NCI-H1694 treated with DMSO at 0.1 percent for 48 hours (cell line): Measurements from ENCODE around the gene SNX21.
"Not testable (repeated sequence)": the region's sequence is repeated elsewhere in the genome, so short reads cannot be mapped to it uniquely, and the experiment has no call there.

Experiments used
- DNase-seq: peaks from one replicate; lab custom pipeline; 2025; lab: John Stamatoyannopoulos, UW

Gene SNX21

DNA sequence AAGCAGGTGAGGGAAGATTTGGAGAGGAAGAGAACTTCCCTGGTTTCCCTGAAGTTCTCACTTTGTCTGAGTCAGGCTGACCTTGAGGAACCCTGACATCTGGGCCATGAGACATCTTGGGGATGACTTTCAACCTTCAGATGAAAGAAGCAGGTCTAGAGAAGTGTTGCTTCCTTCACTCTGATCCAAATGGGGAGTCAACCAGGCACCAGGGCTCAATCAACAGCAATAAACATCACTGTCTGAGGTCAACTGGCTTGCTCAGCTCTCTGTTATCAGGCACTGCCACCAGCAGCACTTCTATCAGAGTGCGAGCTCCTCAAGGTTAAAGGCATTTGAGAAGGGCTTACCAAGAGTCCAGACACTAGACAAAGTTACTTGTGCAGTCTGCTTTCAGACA, 17.3 kb downstream of the SNX21 start:
- DNase-seq, result no peak

DNA sequence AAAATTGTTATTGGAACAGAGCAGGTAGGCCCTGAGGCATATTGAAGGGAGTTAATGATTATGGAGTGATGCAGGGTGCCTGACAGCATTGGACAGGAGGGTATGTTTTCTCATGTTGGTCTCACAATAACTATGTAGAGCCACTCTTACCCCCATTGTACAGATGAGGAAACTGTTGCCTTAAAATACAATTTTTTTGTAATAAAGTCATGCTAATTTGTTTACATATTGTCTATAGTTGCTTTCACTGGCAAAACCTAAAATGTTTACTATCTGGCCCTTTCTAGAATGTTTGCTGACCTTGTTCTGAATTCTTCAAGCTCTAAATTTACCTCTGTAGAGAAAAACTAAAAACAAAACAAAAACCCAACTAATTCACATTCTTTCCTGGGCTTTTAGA, 17.9 kb downstream of the SNX21 start:
- no peak for DNase-seq

DNA sequence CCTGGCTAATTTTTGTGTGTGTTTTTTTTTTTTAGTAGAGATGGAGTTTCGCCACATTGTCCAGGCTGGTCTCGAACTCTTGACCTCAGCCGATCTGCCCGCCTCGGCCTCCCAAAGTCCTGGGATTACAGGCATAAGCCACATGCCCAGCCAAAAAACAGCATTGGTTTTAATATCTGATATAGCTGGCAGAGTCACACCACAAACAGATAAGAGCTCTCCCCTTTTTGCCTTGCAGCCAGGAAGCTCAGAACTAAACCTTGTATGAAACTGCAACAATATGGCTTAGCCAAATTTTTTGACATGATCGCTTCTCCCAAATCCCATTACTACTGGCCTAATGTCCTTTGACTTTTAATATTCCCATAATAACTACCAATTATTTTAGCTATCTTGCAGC, 18.7 kb downstream of the SNX21 start:
- DNase-seq, result no peak

DNA sequence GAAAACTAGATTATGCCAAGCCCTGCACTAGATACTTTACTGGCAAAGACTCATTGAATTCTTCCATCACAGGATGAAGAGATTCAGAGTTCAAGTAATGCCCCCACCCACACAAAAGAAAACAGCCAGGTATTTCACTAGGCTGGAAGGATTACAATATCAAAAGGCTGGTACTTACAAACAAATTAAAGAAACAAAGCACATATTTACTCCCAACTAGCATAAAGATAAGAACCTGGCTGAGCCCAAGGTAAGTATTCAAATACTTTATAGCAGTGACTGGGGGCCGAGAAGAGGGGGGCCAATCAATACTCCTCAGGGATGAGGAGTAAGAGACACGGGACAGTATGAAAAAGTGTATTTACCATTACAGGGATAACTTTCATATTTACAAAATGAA, 19.9 kb downstream of the SNX21 start:
- DNase-seq, result no peak

DNA sequence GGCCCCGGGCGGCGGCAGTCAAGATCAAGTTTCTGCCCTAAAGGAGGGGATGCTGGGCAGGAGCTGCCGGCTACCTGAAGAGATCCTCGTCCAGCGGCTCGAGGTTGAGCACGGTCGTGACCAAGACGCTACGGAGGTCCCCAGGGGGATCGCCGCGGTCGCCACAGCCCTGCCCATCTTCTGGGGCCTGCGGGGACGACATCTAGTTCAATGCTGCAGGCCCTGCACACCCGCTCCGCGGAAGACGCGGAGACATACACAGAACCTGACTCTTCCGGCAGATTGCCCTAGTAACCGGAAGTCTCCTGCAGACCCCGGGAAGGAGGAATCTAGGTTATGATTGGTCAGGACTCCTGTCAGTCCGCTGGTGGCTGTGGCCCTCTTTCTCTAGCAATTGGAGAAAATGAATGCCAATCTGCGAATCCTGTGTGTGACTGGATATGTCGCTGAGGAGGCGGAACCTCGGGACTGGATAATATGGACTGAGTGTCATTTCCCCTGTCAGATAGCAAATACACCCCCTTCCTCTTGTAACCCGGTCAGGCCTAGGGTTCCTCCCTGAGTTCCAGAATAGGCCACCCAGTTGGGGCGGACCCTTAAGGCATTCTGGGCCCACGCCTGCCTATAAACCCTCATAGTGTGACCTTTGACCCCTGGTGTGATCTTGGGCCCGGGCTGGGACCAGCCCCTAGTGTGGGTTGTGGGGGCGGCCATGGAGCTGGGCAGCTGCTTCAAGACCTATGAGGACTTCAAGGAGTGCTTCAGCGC, 23.7 kb downstream of the SNX21 start, which contains the start of the genes ACOT8 and ZSWIM3:
TSS of gene ACOT8 (minus strand) at position 279 of the 768 bp plus-strand sequence. CDS start at position 202, 77 bp downstream.
TSS of gene ZSWIM3 (plus strand) at position 501 of the 768 bp plus-strand sequence. CDS start at position 713, 212 bp downstream.
- peak; percentile 98 for DNase-seq

DNA sequence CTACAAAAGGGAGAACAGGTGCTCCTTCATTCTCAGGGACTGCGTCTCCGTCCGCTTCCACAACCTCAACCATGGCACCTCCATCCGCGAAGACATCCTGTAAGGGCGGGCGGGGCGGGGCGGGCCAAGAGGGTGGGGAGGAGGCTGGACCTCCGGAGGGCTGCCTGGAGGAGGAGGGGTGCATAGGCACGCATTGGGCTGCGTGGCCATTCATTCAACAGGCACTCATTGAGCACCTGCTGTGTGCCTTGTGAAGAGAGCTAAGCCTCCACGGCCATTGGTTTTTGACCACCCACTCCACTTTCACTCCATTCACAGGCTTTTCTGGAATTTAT, 24.2 kb downstream of the SNX21 start:
- no peak for DNase-seq

DNA sequence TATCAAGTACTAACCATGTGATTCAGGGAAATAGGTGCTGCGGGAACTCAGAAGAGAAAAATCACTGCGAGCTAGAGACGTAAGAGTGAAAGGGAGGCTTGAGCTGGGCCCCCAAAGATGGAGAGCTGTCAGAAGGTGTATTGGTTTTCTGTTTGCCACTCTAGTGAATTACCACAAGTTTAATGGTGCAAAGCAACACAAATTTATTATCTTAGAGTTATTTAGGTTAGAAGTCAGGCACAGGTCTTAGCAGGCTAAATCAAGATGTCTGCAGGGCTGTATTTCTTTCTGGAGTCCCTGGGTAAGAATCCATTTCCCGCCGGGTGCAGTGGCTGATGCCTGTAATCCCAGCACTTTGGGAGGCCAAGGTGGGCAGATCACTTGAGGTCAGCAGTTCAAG, 26.3 kb downstream of the SNX21 start:
- no peak for DNase-seq

DNA sequence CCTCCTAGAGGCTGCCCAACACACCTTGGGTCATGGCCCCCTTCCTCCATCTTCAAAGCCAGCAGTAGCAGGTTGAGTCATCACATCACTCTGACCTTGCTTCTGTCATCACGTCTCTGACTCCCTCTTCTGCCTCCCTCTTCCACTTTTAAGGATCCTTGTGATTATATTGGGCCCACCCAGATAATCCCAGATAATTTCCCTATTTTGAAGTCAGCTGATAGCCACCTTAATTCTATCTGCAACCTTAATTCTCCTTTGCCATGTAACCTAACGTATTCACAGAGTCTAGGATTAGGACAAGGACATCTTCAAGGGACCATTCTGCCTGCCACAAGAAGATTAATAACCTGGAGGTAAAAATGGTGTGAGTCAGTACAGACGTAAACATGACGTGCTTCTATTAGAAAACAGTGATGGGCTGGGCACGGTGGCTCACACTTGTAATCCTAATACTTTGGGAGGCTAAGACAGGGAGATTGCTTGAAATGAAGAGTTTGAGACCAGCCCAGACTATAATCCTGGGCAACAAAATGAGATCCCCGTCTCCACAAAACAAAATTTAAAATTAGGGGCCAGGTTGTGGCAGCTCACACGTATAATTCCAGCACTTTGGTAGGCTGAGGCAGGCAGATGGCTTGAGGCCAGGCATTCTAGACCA, 27.1 kb downstream of the SNX21 start:
- peak; percentile 35 for DNase-seq

DNA sequence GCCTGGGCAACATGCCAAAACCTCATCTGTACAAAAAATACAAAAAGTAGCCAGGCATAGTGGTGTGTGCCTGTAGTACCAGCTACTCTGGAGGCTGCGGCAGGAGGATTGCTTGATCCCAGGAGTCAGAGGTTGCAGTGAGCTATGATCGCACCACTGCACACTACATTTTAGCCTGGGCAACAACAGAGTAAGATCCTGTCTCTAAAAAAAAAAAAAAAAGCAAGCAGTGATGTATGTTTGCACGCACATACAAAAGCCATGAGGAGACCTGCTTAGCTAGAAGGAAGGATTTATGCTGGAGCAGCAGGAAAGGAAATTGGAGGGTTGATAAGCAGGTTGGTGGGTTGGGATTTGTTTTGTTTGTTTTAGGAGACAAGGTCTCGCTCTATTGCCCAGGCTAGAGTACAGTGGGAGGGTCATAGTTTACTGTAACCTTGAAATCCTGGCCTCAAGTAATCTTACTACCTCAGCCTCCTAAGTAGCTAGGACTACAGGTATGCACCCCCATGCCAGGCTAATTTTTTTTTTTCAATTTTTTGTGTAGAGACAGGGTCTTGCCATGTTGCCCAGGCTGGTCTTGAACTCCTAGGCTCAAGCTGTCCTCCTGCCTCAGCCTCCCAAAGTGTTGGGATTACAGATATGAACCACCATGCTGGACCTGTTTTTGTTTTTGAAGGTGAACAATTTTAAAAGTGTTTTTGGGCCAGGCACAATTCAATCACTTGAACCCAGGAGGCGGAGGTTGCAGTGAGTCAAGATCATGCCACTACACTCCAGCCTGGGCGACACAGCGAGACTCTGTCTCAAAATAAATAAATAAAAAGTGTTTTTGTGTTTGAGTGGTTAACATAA, 27.8 kb downstream of the SNX21 start:
- no peak for DNase-seq

DNA sequence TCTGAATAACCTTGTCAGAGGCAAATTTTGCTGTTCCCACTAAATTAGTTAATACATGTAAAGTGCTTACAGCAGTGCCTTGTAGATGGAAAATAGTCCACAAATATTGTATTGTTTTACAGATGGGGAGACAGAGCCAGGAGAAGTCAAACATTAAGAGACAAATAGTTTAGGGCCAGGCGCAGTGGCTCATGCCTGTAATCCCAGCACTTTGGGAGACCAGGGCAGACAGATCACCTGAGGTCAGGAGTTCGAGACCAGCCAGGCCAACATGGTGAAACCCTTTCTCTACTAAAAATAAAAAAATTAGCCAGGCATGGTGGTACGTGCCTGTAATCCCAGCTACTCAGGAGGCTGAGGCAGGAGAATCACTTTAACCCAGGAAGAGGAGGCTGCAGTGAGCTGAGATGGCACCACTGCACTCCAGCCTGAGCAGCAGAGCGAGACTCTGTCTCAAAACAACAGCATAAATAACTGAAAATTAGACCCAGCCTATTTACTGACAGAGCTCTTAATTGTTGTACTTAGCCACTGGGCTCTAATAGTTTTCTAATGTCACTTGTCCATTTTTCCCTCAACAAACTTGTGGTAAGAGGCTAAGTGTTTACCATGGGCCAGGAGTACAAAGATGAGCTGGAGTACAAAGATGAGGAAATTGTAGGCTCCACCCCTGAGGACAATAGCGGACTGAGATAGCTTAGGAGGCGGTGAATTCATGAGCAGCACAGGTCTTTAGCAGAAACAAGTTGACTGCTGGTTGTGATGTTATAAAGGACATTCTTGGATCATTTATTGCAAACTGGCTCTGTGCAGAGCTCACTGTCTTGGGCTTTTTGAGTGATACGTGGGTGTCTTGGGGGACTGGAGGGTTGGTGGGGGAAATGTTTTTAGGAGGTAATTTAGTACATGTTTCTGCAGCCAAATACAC, 30.2 kb downstream of the SNX21 start:
- DNase-seq, result no peak

DNA sequence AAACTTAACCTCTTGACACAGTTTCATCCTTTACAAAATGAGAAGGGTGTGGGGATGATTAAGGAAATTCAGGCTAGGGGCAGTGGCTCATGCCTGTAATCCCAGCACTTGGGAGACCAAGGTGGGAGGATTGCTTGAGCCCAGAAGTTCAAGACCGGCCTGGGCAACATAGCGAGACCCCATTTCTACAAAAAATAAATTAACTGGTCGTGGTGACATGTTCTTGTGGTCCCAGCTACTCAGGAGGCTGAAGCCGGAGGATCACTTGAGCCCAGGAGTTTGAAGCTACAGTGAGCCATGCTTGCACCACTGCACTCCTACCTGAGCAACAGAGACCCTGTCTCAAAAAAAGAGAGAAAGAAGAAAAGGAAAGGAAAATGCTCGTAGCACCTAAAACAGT, 32.9 kb downstream of the SNX21 start:
- no peak for DNase-seq

DNA sequence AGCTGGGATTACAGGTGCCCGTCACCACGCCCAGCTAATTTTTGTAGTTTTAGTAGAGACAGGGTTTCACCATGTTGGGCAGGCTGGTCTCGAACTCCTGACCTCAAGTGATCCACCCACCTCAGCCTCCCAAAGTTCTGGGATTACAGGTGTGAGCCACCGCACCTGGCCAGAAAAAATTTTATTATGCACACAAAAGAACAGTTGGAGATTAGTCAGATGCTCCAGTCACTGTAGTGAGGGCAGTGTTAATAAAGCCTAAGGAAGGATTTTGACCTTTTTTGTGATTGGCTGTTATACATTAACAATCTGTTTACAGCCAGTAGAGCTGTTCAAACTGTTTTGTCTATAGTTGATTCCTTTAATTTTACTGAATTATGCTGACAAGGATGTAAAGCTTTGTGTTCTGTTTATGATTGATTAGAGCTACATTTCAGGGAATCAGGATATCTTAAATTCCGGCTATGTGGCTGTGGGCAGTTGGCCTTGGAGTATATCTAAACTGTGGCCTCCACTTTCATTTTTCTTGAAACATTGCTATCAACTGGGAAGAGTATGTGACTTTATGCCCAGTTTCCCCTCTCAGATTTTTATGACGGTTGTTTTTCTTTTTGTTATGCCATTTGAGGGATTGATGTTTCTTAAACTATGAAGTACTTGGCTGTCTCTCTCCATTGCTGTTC, 33.7 kb downstream of the SNX21 start:
- DNase-seq, result no peak

DNA sequence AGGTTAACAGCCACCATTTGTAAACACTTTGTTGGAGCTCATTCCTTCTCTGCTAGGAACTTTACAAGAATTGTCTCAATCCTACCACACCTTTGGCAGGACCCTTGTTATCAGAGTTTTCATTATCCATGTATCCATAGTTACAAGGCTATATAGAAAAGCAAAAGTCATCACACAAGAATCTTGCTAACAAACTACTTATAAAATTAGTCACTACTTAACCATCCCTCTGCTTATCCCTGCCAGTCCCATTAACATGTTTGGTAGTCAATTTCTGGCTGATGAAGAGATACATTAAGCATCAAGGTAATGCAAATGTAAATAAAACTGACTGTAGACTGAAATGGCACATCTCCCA, 34.2 kb downstream of the SNX21 start:
- DNase-seq, result no peak

DNA sequence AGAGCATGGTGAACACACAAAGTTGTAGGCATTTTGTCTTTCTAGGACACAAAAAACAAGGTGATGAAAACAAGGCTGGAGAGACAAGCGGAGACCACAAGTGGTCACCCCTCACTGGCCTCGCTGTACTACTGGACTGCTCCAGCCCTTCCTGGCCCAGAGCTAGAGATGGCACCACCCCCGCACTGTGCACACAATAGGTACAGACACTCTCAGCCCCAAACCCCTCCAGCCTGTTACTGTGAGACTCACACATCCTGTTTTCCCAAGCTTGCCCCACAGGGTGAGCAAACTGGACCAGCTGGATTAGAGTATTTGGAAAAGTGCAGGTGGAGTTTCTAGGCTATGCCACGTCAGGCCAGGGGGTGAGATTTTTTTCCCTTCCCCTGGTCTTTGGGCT, 39.0 kb downstream of the SNX21 start:
- no peak for DNase-seq

DNA sequence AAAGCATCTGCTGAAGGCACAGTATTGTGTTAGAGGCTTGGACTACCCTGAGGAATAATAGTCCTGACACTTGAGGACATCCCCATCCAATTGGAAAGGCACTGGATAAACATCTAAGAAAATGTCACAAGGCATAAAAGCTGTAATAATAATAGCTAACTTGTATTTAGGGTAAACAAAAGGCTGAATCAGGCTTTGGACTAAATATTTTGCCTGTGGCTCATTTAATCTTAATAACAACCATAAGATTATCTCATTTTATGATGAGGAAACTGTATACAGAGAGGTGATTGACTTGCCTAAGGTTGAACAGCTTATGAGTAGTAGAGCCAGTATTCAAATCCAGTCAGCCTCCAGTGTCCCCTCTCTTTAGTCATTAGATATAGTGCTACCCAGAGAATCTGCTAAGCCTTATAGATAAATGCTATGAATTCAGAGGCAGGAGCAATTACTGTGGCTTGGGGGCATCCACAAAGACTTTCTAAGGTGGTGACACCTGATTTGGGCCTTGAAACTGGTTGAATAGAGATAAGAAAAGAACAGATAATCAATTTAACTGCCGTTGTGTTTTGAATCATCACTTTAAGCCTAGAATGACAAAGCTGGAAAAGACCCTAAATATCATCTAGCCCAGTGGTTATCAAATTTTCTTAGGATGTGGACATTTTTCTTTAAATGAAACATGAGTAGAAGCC, 40.0 kb downstream of the SNX21 start:
- no peak for DNase-seq

DNA sequence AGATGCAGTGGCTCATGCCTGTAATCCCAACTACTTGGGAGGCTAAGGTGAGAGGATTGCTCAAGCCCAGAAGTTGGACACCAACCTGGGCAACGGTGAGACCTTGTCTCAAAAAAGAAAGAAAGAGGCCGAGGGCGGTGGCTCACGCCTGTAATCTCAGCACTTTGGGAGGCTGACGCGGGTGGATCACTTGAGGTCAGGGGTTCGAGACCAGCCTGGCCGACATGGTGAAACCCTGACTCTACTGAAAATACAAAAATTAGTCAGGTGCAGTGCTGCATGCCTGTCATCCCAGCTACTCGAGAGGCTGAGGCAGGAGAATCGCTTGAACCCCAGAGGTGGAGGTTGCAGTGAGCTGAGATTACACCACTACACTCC, 40.5 kb downstream of the SNX21 start:
- DNase-seq, result not testable (repeated sequence)

DNA sequence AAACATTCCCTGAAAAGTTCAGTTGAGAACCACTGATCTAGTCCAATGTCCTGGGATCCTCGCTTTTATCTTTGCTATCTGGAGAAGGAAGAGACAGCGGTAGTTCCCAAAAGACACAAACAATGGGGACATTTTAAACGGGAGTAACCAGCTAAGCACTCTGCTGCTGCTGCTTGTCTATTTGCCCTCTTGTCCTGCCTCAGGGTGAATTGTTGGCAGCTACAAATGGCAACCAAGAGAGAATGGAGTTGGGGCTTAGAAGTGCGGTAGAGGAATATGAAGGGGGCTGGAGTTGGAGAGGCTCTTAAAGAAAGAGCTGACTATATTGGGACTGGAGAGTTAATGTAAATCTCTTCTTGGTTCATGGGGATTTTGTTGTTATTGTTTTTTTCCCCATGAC, 41.0 kb downstream of the SNX21 start:
- no peak for DNase-seq

DNA sequence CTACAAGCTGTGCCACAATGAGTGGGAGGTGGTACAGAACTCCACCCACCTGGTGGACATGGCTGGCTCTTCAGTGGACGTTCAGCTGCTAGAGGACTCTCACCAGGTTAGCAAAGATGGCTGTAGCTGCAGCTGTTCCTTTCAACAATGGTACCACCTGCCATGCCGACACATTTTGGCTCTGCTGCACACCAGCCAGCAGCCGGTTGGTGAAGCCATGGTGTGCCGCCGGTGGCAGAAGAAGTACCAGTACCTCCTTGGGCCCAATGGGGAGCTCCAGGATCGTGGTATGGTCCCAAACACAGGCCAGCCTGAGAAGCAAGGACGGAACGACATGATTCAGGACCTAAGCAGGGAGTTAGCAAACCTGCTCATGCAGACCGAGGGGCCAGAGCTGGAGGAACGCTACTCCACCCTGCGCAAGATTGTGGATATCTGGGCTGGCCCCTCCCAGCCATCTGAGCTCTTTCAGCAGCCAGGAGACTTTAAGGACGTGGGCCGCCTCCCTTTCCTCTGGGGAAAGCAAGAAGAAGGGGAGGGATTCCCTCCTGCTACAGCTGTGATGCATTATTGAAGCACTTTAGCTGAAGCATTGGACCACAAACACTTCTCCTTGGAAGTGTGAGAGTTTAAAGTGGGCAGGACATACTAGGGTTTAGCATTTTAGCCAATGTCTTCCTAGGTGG, 44.6 kb downstream of the SNX21 start:
- DNase-seq, result no peak

DNA sequence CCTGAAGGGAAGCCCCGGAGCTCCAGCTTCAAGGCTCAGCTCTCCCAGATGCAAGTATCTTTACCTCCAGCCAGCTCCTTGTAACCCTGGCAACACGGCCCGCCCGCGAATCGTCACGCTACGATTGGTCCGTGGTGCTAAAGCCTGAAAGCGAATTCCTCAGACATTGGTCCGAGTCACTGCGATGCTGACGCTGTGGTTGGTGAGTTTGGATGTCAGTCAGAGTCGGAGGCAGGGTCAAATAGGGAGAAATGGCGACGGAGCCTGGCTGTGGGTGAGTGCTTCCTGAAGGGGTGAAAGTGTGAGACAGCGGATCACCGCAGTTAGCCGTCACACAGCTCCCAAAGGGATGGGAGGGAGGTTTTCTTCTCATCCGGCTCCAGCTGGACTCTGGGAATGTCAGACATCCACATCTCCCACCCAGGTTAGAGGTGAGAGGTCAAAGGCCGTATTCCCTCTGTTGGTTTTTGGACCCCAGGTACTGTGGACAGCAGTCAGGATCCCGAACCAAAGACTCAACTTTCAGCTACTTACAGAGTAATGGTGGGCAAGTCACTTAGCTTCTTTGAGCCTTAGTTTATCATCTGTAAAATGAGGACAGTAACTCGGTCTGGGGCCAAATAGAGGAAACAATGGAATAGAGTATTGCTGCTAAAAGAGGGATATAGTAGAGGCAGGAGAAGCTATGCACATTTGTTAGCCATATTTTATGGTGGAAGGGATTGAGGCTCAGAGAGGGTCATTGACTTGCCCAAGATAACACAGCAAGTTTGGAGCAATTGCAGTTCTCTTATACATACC, 47.6 kb downstream of the SNX21 start, which contains the start of gene ZSWIM1:
TSS of gene ZSWIM1 (plus strand) at position 240 of the 801 bp plus-strand sequence. CDS start 1,366 bp downstream, outside the sequence.
- peak; percentile 94 for DNase-seq
